GM12873 (cell line): ENCODE results near the gene NR5A1.

ENCODE experiments used
- TF ChIP-seq, protein P1 (sequence below): IDR thresholded peaks from 2 replicates; pipeline ENCODE4 v1.5.1; 2012; ENCODE audit warnings: low read depth, mild to moderate bottlenecking, moderate library complexity, low read length, control low read depth; ENCODE audit not compliant: insufficient read depth; ENCODE audit errors: missing control alignments

Gene NR5A1

GRCh38 chr9:124468061-124468740 is 39.0 kb downstream of the NR5A1 start:
- TF ChIP-seq, protein P1, sequence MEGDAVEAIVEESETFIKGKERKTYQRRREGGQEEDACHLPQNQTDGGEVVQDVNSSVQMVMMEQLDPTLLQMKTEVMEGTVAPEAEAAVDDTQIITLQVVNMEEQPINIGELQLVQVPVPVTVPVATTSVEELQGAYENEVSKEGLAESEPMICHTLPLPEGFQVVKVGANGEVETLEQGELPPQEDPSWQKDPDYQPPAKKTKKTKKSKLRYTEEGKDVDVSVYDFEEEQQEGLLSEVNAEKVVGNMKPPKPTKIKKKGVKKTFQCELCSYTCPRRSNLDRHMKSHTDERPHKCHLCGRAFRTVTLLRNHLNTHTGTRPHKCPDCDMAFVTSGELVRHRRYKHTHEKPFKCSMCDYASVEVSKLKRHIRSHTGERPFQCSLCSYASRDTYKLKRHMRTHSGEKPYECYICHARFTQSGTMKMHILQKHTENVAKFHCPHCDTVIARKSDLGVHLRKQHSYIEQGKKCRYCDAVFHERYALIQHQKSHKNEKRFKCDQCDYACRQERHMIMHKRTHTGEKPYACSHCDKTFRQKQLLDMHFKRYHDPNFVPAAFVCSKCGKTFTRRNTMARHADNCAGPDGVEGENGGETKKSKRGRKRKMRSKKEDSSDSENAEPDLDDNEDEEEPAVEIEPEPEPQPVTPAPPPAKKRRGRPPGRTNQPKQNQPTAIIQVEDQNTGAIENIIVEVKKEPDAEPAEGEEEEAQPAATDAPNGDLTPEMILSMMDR: no peak

DNA sequence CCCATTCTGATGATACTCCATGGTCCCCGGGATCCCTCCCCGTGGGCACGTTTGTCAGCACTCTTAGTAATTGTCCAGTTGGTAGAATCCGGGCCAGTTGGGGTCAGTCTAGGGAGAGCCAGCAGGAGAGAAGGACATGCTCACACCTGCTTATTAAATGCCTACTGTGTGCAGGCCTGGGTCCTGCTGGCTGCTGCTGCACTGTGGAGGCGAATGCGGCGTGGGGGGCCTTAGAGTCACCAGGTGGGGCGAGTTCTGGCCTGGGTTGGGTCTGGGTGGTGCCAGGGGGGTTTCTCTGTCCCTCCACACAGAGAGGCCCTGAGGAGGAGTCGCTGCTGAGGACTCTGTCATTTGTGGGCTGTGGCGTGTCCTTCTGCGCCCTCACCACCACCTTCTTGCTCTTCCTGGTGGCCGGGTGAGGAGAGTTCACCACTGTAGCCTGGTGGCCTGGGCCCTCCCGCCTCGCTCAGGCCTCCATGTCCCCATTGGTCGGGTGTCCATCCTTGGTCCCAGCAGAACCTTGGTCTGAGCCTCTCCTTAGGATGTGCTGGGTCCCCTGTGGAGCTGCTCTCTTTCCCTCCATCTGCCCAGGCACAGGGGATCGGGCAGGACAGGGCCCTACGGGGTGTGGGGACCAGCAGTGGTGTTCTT is 39.7 kb downstream of the NR5A1 start:
- TF ChIP-seq, protein P1: no peak

- TF ChIP-seq, protein P1: no peak
Measured at GRCh38 chr9:124465736-124466135, 41.5 kb downstream of the NR5A1 start.

DNA sequence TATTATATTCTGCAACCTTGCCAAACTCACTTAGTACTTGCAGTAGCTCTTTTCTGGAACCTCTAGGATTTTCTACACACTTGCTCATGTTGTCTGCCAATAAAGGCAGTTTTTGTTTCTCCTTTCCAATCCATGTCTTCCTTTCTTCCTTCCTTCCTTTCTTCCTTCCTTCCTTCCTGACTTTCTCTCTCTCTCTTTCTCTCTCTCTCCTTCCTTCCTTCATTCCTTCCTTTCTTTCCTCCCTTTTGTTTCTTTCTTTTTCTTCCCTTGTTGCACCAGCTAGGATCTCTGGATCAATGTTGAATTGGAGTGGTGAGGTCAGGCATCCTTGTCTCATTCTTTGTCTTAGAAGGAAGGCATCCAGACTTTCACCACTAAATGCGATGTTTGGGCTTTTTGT is 44.5 kb downstream of the NR5A1 start:
- TF ChIP-seq, protein P1: no peak

- TF ChIP-seq, protein P1: no peak
Measured at GRCh38 chr9:124458441-124458840, 48.8 kb downstream of the NR5A1 start.

DNA sequence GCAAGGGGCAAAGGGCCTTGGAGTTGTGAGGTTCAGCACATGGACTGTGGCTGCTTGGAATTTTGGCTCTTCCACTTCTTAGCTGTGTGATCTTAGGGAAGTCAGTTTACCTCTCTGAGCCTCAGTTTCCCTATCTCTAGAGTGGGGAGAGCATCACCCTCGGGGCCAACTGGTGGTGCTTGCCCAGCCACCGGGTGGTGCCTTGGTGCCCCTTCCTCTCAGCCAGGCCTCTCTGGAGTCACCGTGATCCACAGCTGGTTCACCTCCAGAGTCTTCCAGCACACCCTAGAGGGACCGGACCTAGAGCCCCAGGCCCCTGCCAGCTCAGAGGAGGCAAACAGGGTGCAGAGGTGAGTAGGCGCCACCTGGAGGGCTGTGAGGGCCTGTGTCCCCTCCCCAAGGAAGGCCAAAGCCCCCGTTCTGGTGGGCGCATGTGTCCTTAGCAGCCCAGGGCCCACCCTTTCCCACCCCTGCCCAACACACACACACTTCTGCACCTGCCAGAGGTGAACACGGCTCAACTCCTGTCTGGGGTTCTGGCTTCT is 49.2 kb downstream of the NR5A1 start:
- TF ChIP-seq, protein P1: no peak

GRCh38 chr9:124457079-124457886 is 49.9 kb downstream of the NR5A1 start:
- TF ChIP-seq, protein P1: no peak
